NCI-H187 treated with DMSO at 0.1 percent for 48 hours (cell line): ENCODE measurements around the gene MSL3.
A peak's percentile ranks its signal among the peaks of the same experiment; 100 is the strongest.

Experiments
- DNase-seq: peaks from one replicate; lab custom pipeline; 2025; lab: John Stamatoyannopoulos, UW

The MSL3 gene

GRCh38 chrX:11759172-11759460 lies 1.1 kb downstream of the MSL3 start:
- no peak for DNase-seq

GRCh38 chrX:11759461-11760311 lies 1.6 kb downstream of the MSL3 start:
- DNase-seq = peak; percentile 32

- DNase-seq = no peak
Measured at GRCh38 chrX:11760958-11761357, 2.9 kb downstream of the MSL3 start.

GRCh38 chrX:11764602-11765067 lies 6.6 kb downstream of the MSL3 start:
- DNase-seq = no peak

GRCh38 chrX:11765449-11765848 lies 7.4 kb downstream of the MSL3 start:
- DNase-seq = no peak

GRCh38 chrX:11766487-11766886 lies 8.4 kb downstream of the MSL3 start:
- DNase-seq = no peak

- no peak for DNase-seq
Measured at GRCh38 chrX:11768039-11768438, 10.0 kb downstream of the MSL3 start.

- DNase-seq = no peak
Measured at GRCh38 chrX:11770320-11770719, 12.3 kb downstream of the MSL3 start.

GRCh38 chrX:11778230-11778629 lies 20.2 kb downstream of the MSL3 start:
- no peak for DNase-seq

- DNase-seq = no peak
Measured at GRCh38 chrX:11781133-11781532, 23.1 kb downstream of the MSL3 start.

- DNase-seq = no peak
Measured at GRCh38 chrX:11781734-11782370, 23.8 kb downstream of the MSL3 start.

- DNase-seq = no peak
Measured at GRCh38 chrX:11784543-11784942, 26.5 kb downstream of the MSL3 start.

GRCh38 chrX:11786862-11787261 lies 28.8 kb downstream of the MSL3 start:
- no peak for DNase-seq

GRCh38 chrX:11787564-11787963 lies 29.5 kb downstream of the MSL3 start:
- DNase-seq = no peak

GRCh38 chrX:11789809-11790208 lies 31.8 kb downstream of the MSL3 start:
- DNase-seq = no peak

- no peak for DNase-seq
Measured at GRCh38 chrX:11791090-11791489, 33.1 kb downstream of the MSL3 start.

- no peak for DNase-seq
Measured at GRCh38 chrX:11791537-11791936, 33.5 kb downstream of the MSL3 start.

- no peak for DNase-seq
Measured at GRCh38 chrX:11792461-11793421, 34.7 kb downstream of the MSL3 start.

- DNase-seq = no peak
Measured at GRCh38 chrX:11793734-11794133, 35.7 kb downstream of the MSL3 start.

- DNase-seq = no peak
Measured at GRCh38 chrX:11813341-11813740, 55.3 kb downstream of the MSL3 start.
